ENCODE measurements around the gene SUMO4. TPM values are rescaled to one million over a fixed set of nuclear protein-coding genes. Genes with fewer than 3 reads are reported as not detected.

SUMO4 gene
- total and polyA plus RNA-seq, 10 of the 15 experiments (the other 5 are each of a cell fraction or from before 2014, with no cell fraction given) = 0.07 to 5.3 (median 1.0) TPM; not detected in 1

- no peak for TF ChIP-seq CUX1 (IDR thresholded peaks at IDR 0.05; ENCODE audit: insufficient replicate concordance, low read depth, low read length)
These were observed 22.5 kb downstream of the SUMO4 start (continued) for GRCh38 chr6:149422581-149422980.

- H3K79me2 ChIP-seq (ENCODE audit: control insufficient read depth, insufficient read depth, low read length) = no peaks in the 10 kb centered on the region
- no peak overlapping the region for H3K4me3 ChIP-seq
- DNase-seq (ENCODE audit: low read depth, low spot score) (no peak), FAIRE-seq (no peak), ATAC-seq (no peak)
- CTCF ChIA-PET = interaction anchor here (0.7 to 3.3 kb wide), 11 partner anchors 8 to 396 kb away, joined by 3 to 14 read pairs (median 4); no protein-coding TSS in a partner anchor
- in situ Hi-C loops (cut with MboI) = no loop called here
- BruUV-seq (replicated peaks) = no TSS peak
- H3K9ac ChIP-seq (ENCODE audit: control insufficient read depth, insufficient read depth, low read length) = no peak overlapping the region
- SMC1A ChIA-PET (ENCODE audit: uncharacterized antibody, unreplicated experiment) = interaction anchor here (1.1 to 2.3 kb wide), 10 partner anchors 13 to 343 kb away, joined by 3 to 10 read pairs (median 4); no protein-coding TSS in a partner anchor
- POLR2A ChIA-PET = interaction anchor here (0.6 to 1.0 kb wide), 3 partner anchors 8 to 347 kb away, joined by 3 to 4 read pairs (median 3); no protein-coding TSS in a partner anchor
- peaks cover 11% of the 10 kb centered on the region for H3K4me1 ChIP-seq (ENCODE audit: control insufficient read depth, insufficient read depth, low read length)
- intact Hi-C loops (cut with micrococcal nuclease; ENCODE audit: unreplicated experiment) = no loop called here
- no peak overlapping the region for H3K27ac ChIP-seq (ENCODE audit: control insufficient read depth, insufficient read depth)
- RAD21 ChIA-PET (ENCODE audit: unreplicated experiment) = interaction anchor here (0.6 to 2.0 kb wide), 5 partner anchors 8 to 395 kb away, joined by 3 to 10 read pairs (median 4); no protein-coding TSS in a partner anchor
- no peaks in the 10 kb centered on the region for H4K20me1 ChIP-seq (ENCODE audit: control insufficient read depth, insufficient read depth)
- WGBS (ENCODE audit: insufficient coverage, insufficient replicate concordance, low lambda C conversion rate, missing lambda C conversion rate) = 58% methylated on average over 7 of the region's 7 CpGs
- no peaks in the 10 kb centered on the region; a peak in 1 of 4 replicates for H3K27me3 ChIP-seq (replicated peaks in 1 of 2; ENCODE audit: control insufficient read depth in 2 of 2, insufficient read depth in 2 of 2, low read length in 1 of 2)
- no peaks in the 10 kb centered on the region for H3K36me3 ChIP-seq (ENCODE audit: control insufficient read depth in 2 of 2, insufficient read depth in 2 of 2, low read length in 1 of 2)
- no peak overlapping the region for H3K4me2 ChIP-seq (ENCODE audit: control insufficient read depth, insufficient read depth)
- H2AFZ ChIP-seq (ENCODE audit: control insufficient read depth, low read depth, low read length) = no peak overlapping the region
- no peaks in the 10 kb centered on the region for H3K9me3 ChIP-seq (replicated peaks; ENCODE audit: control insufficient read depth, insufficient read depth, low read length)
- TF ChIP-seq SREBF2 (IDR thresholded peaks at IDR 0.05; ENCODE audit: low read length) (no peak), TCF7 (IDR thresholded peaks at IDR 0.05; ENCODE audit: borderline replicate concordance) (no peak), POLR2AphosphoS2 (IDR thresholded peaks at IDR 0.05; ENCODE audit: low read depth, low read length) (no peak), BRCA1 (IDR thresholded peaks at IDR 0.05; ENCODE audit: low read depth, low read length) (no peak), PAX5 (IDR thresholded peaks at IDR 0.05; ENCODE audit: borderline replicate concordance, low read depth, low read length) (no peak), CEBPB (IDR thresholded peaks at IDR 0.05; ENCODE audit: borderline replicate concordance in 1 of 2, low read depth in 2 of 2, low read length in 2 of 2) (no peak), PBX3 (IDR thresholded peaks at IDR 0.05; ENCODE audit: insufficient replicate concordance, low read depth, low read length) (no peak)
- TF ChIP-seq, protein P1, sequence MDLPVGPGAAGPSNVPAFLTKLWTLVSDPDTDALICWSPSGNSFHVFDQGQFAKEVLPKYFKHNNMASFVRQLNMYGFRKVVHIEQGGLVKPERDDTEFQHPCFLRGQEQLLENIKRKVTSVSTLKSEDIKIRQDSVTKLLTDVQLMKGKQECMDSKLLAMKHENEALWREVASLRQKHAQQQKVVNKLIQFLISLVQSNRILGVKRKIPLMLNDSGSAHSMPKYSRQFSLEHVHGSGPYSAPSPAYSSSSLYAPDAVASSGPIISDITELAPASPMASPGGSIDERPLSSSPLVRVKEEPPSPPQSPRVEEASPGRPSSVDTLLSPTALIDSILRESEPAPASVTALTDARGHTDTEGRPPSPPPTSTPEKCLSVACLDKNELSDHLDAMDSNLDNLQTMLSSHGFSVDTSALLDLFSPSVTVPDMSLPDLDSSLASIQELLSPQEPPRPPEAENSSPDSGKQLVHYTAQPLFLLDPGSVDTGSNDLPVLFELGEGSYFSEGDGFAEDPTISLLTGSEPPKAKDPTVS (IDR thresholded peaks at IDR 0.05; ENCODE audit: low read depth, low read length) = no peak
These were observed 23.9 kb downstream of the SUMO4 start for GRCh38 chr6:149423964-149424440.
